NB4 (cell line): ENCODE measurements around the gene KLK14.

Experiments used
- DNase-seq: peaks from one replicate; pipeline ENCODE4 v3.0.0; 2010; ENCODE audit warnings: low read depth
- H3K4me3 ChIP-seq: one replicate; pipeline ENCODE4 v1.5.1; 2011; ENCODE audit warnings: mild to moderate bottlenecking, low read depth, low read length, moderate library complexity
- CTCF ChIP-seq: IDR thresholded peaks from one replicate; pipeline ENCODE4 v1.5.1; 2012; ENCODE audit warnings: low read depth, low read length
- MAX ChIP-seq: IDR thresholded peaks from 2 replicates; pipeline ENCODE4 v1.6.1; 2011; ENCODE audit warnings: low read depth, low read length
- MYC ChIP-seq: IDR thresholded peaks from 2 replicates; pipeline ENCODE4 v1.6.1; 2011; ENCODE audit warnings: low read depth, low read length
- POLR2A ChIP-seq: IDR thresholded peaks from 2 replicates; pipeline ENCODE4 v1.6.1; 2011; ENCODE audit warnings: mild to moderate bottlenecking; ENCODE audit not compliant: insufficient read length; ENCODE audit errors: extremely low read depth

KLK14 gene

GRCh38 chr19:51063664-51064063, 19.0 kb downstream of the KLK14 start:
- no peak for DNase-seq
- TF ChIP-seq MYC (no peak), CTCF (no peak), MAX (no peak), POLR2A (no peak)
- H3K4me3 ChIP-seq, result no peak overlapping the region

- TF ChIP-seq POLR2A, result no peak
- TF ChIP-seq MYC, result no peak
- TF ChIP-seq MAX, result no peak
- TF ChIP-seq CTCF, result no peak
- no peak overlapping the region for H3K4me3 ChIP-seq
- DNase-seq, result no peak
Observed at GRCh38 chr19:51060973-51061372, 21.7 kb downstream of the KLK14 start.

GRCh38 chr19:51060336-51060735, 22.4 kb downstream of the KLK14 start:
- H3K4me3 ChIP-seq, result no peak overlapping the region
- DNase-seq, result no peak
- TF ChIP-seq CTCF, result no peak

- no peak overlapping the region for H3K4me3 ChIP-seq
- no peak for TF ChIP-seq CTCF
- no peak for TF ChIP-seq MYC
- no peak for TF ChIP-seq MAX
- TF ChIP-seq POLR2A, result no peak
- DNase-seq, result no peak
Observed at GRCh38 chr19:51059715-51060114, 23.0 kb downstream of the KLK14 start.

- no peak for DNase-seq
- H3K4me3 ChIP-seq, result no peak overlapping the region
Observed at GRCh38 chr19:51055866-51056265, 26.8 kb downstream of the KLK14 start.

More at GRCh38 chr19:51055866-51056265, 26.8 kb downstream of the KLK14 start:
- no peak for TF ChIP-seq MAX
- no peak for TF ChIP-seq MYC
- no peak for TF ChIP-seq CTCF
- TF ChIP-seq POLR2A, result no peak
